ENCODE data around the gene S100A2. TPM values are rescaled to one million over a fixed set of nuclear protein-coding genes. Genes with fewer than 3 reads are reported as not detected.

The S100A2 gene
- total and polyA plus RNA-seq, 7 donors, result 0.86 to 15.4 (median 1.1) TPM

- Histone ChIP-seq H3K27me3 (ENCODE audit: insufficient read depth in 3 of 3, low read length in 2 of 3) (no peaks in the 10 kb centered on the region), H3K27ac (no peak overlapping the region), H3K9me3 (no peaks in the 10 kb centered on the region), H3K4me1 (peaks cover 46% of the 10 kb centered on the region), H3K36me3 (ENCODE audit: insufficient read depth in 1 of 2, low read depth in 1 of 2) (no peaks in the 10 kb centered on the region), H3K4me3 (no peak overlapping the region)
- no peak for TF ChIP-seq CTCF (IDR thresholded peaks at IDR 0.05)
- WGBS, 3 donors, result 83 to 87% (median 84%) methylated on average over 8 of the region's 8 CpGs
- intact Hi-C loops (cut with DNase I), result loop anchor here (2.0 to 5.0 kb wide), 2 partner anchors 37 to 217 kb away; no protein-coding TSS in a partner anchor
- no peak for ATAC-seq
- DNase-seq, result no peak
These were observed 3.8 kb upstream of the S100A2 start for GRCh38 chr1:153569465-153569864.

- TF ChIP-seq CTCF (IDR thresholded peaks at IDR 0.05), result peak; percentile 99
- Histone ChIP-seq H3K27me3 (ENCODE audit: insufficient read depth in 3 of 3, low read length in 2 of 3) (no peaks in the 10 kb centered on the region), H3K4me3 (peak overlapping the region; percentile 52), H3K36me3 (ENCODE audit: insufficient read depth in 1 of 2, low read depth in 1 of 2) (no peaks in the 10 kb centered on the region), H3K9me3 (no peaks in the 10 kb centered on the region), H3K4me1 (peaks cover 46% of the 10 kb centered on the region), H3K27ac (peak overlapping the region; percentile 65)
- intact Hi-C loops (cut with DNase I), result loop anchor here (1.0 to 5.0 kb wide), 4 partner anchors 35 to 216 kb away; no protein-coding TSS in a partner anchor
- peak; percentile 35 to 55 (median 44) for ATAC-seq
- WGBS, 3 donors, result 6 to 15% (median 8%) methylated on average over 25 of the region's 25 CpGs
- peak; percentile 91 to 95 for DNase-seq
These were observed 2.9 kb upstream of the S100A2 start for GRCh38 chr1:153568367-153569099.

- Histone ChIP-seq H3K9me3 (no peaks in the 10 kb centered on the region), H3K27me3 (ENCODE audit: insufficient read depth in 3 of 3, low read length in 2 of 3) (no peaks in the 10 kb centered on the region), H3K4me3 (peak overlapping the region; percentile 52), H3K36me3 (ENCODE audit: insufficient read depth in 1 of 2, low read depth in 1 of 2) (no peaks in the 10 kb centered on the region), H3K27ac (peak overlapping the region; percentile 65), H3K4me1 (peaks cover 43% of the 10 kb centered on the region)
- no peak for DNase-seq
- 64 to 78% (median 68%) methylated on average over 22 of the region's 22 CpGs for WGBS, 3 donors
- no peak for ATAC-seq
- no peak for TF ChIP-seq CTCF (IDR thresholded peaks at IDR 0.05)
- intact Hi-C loops (cut with DNase I), result loop anchor here (1.0 to 5.0 kb wide), 5 partner anchors 34 to 215 kb away; no protein-coding TSS in a partner anchor
These were observed 2.1 kb upstream of the S100A2 start for GRCh38 chr1:153567621-153568366.

GRCh38 chr1:153566414-153567371, 1.0 kb upstream of the S100A2 start:
- WGBS, 3 donors, result 29 to 32% (median 30%) methylated on average over 16 of the region's 16 CpGs
- DNase-seq, result peak; percentile 96 to 98
- no peaks in the 10 kb centered on the region for H3K9me3 ChIP-seq
- H3K27ac ChIP-seq, result peak overlapping the region; percentile 88
- ATAC-seq, result peak; percentile 93 to 95 (median 94)
- intact Hi-C loops (cut with DNase I), result loop anchor here (2.0 to 5.0 kb wide), 2 partner anchors 56 to 214 kb away; no protein-coding TSS in a partner anchor
- peaks cover 32% of the 10 kb centered on the region for H3K4me1 ChIP-seq
- H3K36me3 ChIP-seq (ENCODE audit: insufficient read depth in 1 of 2, low read depth in 1 of 2), result no peaks in the 10 kb centered on the region
- TF ChIP-seq CTCF (IDR thresholded peaks at IDR 0.05), result no peak
- no peaks in the 10 kb centered on the region for H3K27me3 ChIP-seq (ENCODE audit: insufficient read depth in 3 of 3, low read length in 2 of 3)
- H3K4me3 ChIP-seq, result no peak overlapping the region
